GM23248 (cell line): ENCODE data around the gene WDR93.

ENCODE experiments used
- EZH2 ChIP-seq: fragments of 200-600 bp; sonication (generic); IDR thresholded peaks from 2 replicates; pipeline ENCODE4 v1.6.1; 2018; ENCODE audit warnings: antibody characterized with exemption, mild to moderate bottlenecking; ENCODE audit not compliant: insufficient read depth, poor library complexity, severe bottlenecking
- EZH2phosphoT487 ChIP-seq: fragments of 200-600 bp; sonication (generic); IDR thresholded peaks from 2 replicates; pipeline ENCODE4 v1.6.1; 2018; ENCODE audit warnings: antibody characterized with exemption, moderate library complexity, mild to moderate bottlenecking, low read depth; ENCODE audit not compliant: insufficient read depth

DNA sequence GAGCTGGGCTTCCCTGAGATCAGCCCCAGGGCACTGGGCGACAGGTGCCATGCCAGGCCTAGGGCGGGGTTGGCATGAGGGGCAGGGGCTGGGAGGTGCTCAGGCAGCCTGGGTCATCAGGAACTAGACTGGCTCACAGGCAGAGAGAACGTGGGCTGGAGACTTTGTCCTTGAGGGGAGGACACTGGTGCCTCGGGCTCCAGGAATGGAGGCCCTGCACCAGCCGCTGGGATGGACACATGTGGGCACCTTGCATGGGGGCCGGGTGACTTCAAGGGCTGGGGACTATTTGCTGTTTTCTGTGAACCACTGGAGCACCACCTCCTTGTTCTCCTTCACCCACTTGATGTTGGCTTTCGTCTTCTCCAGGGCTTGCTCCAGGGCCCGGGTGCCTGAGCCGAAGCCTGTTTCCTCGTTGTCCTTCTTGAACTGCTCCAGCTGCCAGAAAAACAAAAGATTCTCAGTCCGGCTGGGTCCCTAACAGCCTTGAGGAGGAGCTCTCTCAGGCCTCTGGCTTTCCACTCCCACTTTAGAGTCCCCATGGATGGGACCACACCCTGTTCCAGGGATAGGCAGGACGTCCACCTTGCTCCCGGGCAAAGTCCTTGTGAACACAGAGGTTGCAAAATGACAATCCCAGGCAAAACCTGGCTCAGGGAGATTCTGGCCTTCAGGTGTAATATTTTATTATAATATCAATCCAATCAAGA lies 94.6 kb downstream of the WDR93 start:
- no peak for TF ChIP-seq EZH2phosphoT487
- no peak for TF ChIP-seq EZH2
